GM12865 (cell line): ENCODE measurements around the gene PLEKHM3.

Source experiments
- DNase-seq: peaks from one replicate; pipeline ENCODE4 v3.0.0; 2010; ENCODE audit warnings: low read depth
- H3K4me3 ChIP-seq: 2 replicates; pipeline ENCODE4 v1.5.1; 2011; ENCODE audit warnings: mild to moderate bottlenecking, low read depth, low read length, control low read depth
- CTCF ChIP-seq: IDR thresholded peaks from 2 replicates; pipeline ENCODE4 v1.5.1; 2011; ENCODE audit warnings: low read length, control low read depth, low read depth, inconsistent platforms; ENCODE audit not compliant: insufficient read depth; ENCODE audit errors: missing control alignments

PLEKHM3 gene

GRCh38 chr2:207790898-207791297 lies 234.4 kb downstream of the PLEKHM3 start:
- no peak for TF ChIP-seq CTCF
- H3K4me3 ChIP-seq: no peak overlapping the region

GRCh38 chr2:207787800-207788199 lies 237.5 kb downstream of the PLEKHM3 start:
- no peak for TF ChIP-seq CTCF
- H3K4me3 ChIP-seq: no peak overlapping the region
- DNase-seq: no peak

More at GRCh38 chr2:207790898-207791297, 234.4 kb downstream of the PLEKHM3 start:
- DNase-seq: no peak

- no peak for DNase-seq
- TF ChIP-seq CTCF: no peak
These were observed 238.3 kb downstream of the PLEKHM3 start for GRCh38 chr2:207787017-207787416.

GRCh38 chr2:207784898-207785297 lies 240.4 kb downstream of the PLEKHM3 start:
- H3K4me3 ChIP-seq: no peak overlapping the region
- DNase-seq: no peak
- no peak for TF ChIP-seq CTCF

More at GRCh38 chr2:207787017-207787416, 238.3 kb downstream of the PLEKHM3 start:
- no peak overlapping the region for H3K4me3 ChIP-seq

GRCh38 chr2:207783514-207783913 lies 241.8 kb downstream of the PLEKHM3 start:
- no peak for DNase-seq
- no peak for TF ChIP-seq CTCF
- H3K4me3 ChIP-seq: no peak overlapping the region

- TF ChIP-seq CTCF: no peak
- no peak for DNase-seq
- no peak overlapping the region for H3K4me3 ChIP-seq
These were observed 242.9 kb downstream of the PLEKHM3 start for GRCh38 chr2:207782238-207783030.

- no peak for DNase-seq
- no peak for TF ChIP-seq CTCF
- no peak overlapping the region for H3K4me3 ChIP-seq
These were observed 245.8 kb downstream of the PLEKHM3 start for GRCh38 chr2:207779523-207779922.
